NCI-H446 treated with DMSO at 0.1 percent for 48 hours (cell line): ENCODE measurements around the gene TNS1.

Experiments used
- DNase-seq: peaks from one replicate; lab custom pipeline; 2025; lab: John Stamatoyannopoulos, UW

TNS1 gene

DNA sequence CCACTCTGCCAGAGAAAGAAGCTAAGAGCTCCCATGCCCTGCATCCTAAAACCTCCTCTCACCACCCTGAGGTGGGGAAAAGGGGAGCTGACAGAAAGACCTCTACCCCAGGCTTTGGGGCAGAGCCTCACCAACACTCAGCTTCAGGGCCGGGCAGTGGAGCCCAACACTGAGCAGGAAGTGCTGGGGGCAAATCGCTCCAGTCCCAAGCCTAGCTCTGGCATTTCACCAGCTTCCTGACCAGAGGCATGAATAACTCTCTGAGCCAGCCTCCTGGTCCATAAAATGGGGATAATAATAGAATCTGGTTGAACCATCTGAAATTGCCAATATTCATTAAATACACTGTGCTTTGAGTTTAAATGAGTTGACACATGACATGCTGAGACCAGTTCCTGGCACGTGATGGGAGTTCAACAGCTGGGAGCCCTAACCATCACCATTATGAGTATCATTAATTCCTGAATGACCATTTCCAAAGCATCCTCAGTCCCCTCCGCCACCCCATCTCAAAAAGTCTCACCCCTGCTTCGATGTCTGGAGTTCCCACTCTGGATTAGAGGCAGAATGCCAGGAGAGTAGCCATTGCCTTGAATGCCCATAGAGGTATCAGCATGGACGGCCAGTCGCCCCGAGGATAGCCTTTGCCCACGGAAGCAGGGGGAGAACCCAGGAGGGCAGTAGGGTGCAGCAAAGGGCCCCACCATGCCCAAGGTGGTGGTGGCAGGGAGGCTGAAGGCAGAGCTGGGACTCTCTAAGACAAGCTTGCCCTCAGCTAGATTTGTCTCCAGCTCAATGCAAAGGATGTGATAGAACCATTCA, 153.4 kb downstream of the TNS1 start:
- DNase-seq: no peak

DNA sequence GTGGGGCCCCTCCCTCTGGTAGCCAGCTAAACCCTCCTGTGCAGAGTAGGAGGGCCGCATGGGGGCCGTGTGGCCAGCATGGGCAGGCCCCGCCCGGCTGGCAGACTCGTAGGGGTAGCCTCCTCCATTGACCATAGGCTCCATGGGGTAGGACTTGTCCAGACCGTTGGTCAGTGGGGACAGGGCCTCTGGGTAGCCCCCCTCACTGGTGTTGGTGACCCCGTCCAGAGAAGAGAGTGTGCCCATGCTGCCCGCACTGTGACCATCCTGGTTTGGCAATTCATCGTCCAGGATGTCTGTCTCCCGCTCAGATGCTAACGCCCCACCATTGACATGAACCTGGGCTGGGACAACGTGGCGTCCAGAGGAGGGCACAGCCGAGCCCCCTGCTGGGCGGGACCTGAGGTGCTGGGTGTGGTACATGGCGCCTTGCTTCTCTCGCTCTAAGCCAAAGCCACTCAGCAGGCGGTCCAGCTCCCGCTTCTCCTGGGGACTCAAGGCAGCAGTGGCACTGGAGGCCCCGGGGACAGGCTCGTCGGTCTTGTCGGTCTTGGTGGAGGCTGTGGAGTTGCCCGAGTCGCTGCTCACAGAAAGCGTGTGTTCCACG, 154.3 kb downstream of the TNS1 start:
- DNase-seq: no peak

DNA sequence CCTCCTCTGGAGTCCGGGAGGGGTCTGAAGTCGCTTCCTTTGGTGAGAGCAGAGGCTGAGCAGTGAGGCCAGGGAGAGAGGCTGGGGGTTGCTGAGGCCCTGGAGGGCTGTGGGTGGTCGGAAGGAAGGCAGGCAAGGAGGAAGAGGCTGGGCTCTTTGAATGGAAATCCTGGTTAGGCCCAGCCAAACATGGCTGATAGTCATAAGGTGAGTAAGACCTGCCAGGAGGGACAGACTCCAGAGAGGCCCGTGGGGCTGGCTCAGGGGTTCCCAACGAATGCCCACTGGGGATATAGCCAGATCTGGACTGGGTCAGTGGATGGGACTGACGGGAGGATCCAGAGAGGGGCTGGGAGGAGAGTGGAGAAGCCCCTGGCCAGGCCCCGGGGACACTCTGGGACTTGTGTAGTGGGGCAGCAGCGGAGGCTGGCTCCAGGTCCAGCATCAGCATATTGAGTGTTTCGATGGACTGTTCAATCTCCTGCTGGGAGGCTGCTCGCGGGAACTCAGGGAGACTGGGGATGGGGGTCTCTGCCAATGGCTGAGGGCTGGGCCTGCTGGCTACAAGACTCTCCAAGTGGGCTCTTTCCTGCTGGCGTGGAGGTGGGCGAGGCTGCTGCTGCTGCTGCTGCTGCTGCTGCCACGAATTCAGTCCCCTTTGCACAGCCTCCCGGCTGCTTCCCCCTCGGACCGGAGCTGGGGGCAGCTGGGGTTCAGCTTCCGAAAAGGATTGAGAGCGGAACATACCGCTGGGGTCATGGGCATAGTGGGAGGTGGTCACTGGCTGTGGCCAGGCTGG, 155.0 kb downstream of the TNS1 start:
- no peak for DNase-seq

DNA sequence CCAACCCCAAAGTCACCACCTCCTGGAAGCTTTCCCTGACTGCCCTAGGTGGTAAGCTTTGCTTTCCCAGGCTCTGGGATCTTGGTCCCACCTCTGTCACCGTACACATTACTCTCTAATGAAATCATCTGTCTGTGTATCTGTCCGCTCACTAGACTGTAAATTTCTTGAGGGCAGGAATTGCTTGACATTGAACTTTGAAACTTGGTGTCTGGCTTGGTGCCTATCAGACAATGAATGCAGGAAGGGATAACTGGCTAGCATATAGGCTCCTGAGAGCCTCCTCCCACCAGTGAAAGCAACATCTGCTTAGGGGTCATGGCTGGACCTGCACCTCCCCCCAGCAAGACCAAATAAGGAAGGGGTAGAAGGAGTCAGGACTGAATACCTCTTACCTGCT, 155.7 kb downstream of the TNS1 start:
- no peak for DNase-seq

DNA sequence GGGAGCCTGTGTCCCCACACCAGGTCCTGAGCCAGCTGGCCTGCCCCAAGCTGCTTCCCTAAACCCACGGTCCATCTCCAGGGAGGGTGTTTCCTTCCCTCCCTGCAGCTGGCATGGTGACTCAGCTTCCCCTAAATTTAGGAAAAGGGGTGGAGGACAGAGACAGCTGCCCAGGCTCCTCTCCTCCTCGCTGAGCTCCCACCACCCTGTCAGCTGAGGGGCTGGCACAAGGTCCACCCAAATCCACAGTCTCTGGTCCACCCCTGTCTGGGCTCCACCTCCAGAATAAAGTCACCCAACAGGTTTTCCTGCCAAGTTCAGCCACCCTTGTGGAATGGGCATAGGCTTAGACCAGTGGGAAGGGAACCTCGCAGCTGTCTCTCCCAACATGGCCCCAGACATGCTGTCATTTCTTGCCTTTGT, 156.5 kb downstream of the TNS1 start:
- no peak for DNase-seq

DNA sequence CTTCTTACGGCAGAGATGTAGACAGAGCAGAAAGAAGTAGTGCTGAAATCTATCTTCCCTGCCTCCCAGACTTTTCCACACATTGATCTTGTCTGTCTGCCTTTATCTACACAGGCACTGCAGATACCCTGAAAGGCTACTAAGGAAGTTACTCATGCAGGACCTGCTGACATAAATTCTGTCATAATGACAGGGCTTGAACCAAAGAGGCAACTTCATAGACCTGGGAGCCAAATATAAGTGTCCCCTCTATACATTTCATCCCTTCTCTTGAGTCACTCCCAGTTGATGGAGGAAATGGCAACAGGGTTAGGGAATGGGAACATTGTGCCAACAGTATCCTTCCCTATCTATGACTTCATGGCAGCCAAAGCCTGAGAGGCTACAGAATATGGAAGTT, 157.5 kb downstream of the TNS1 start:
- DNase-seq: no peak

DNA sequence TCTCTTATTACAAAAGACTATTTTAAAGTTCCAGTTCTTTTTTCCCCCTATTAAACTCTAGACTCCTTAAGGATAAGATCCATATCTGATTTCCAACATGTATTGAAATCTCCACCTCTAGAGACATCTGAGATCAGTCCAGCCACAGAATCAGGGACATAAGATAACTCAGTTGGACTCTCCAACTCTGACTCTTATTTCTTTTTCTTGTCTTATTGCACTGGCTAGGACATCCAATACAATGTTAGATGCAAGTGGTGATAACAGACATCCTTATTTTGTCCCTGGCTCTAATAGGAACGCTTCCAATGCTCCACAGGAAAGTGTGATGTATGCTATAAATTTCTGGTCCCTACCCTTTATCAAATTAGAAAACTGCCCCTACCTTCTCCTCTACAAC, 158.1 kb downstream of the TNS1 start:
- no peak for DNase-seq

DNA sequence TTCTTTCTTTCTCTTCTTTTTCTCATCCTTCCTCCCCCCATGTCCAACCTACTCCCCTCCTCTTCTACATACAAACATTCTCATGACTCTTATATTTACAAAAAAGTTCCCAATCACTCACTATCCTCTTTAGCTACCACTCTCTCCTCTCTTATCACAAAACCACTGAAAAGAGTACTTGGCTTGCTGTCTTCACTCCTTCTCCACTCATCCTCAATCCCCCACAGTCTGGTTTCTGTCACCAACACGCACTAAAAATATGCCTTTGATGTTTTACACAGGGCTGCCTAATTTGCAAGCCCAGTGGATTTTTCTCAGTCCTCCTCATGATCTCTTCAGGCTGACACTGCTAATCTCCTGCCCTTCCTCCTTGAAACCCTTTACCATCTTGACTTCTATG, 159.5 kb downstream of the TNS1 start:
- DNase-seq: no peak

DNA sequence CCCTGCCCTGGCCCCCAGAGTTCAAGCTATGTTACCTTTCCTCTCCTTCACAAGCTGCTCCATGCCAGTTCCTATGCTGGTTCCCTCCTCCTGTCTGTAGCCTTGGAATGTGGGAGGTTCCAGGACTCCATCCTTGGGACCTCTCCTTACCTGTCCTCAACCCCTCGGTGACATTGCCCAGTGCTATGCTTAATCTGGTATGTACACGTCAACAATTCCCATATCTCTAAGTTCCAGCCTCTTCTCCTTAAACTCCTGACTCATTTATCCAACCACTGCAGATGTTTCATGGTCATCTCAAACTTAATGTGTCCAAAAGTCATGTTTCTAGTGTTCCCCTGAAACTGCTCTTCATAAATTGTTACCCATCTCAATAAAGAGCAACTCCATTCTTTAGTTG, 160.8 kb downstream of the TNS1 start:
- DNase-seq: no peak

DNA sequence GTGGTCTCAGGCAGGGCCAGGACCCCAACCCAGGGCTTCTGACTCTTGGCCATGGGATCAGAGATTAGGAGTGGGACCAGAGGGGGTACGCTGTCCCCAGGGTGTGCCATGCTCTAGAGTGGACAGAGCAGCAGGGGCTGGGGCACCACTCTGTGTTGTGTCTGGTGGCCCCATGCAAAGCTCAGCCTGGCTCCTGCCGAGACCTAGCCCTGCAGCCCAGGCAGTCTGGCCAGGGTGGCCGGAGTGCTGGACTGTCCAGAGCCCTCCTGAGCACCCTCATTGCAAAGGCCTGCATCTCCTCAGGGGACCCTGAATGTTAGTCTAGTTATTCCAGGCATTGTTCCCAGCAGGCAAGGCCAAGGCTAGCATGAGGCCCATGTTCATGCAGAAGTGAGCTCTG, 162.3 kb downstream of the TNS1 start:
- DNase-seq: no peak

DNA sequence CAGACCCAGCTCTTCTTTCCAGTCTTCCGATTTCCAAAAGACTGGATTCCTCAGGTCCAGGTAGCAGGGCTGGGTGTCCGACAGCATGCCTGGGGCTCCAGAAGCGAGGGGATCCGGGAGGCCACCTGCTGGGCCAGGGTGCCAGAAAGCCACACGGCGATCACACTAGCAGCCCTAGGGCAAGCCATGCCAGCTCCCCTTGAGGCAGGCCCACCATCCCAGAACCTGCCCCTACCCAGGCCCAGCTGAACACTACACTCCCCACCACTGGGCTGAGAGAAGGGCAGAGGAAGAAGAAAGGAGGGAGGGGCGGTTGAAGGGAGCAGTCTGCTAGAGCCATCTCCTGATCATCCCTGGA, 163.1 kb downstream of the TNS1 start:
- no peak for DNase-seq

DNA sequence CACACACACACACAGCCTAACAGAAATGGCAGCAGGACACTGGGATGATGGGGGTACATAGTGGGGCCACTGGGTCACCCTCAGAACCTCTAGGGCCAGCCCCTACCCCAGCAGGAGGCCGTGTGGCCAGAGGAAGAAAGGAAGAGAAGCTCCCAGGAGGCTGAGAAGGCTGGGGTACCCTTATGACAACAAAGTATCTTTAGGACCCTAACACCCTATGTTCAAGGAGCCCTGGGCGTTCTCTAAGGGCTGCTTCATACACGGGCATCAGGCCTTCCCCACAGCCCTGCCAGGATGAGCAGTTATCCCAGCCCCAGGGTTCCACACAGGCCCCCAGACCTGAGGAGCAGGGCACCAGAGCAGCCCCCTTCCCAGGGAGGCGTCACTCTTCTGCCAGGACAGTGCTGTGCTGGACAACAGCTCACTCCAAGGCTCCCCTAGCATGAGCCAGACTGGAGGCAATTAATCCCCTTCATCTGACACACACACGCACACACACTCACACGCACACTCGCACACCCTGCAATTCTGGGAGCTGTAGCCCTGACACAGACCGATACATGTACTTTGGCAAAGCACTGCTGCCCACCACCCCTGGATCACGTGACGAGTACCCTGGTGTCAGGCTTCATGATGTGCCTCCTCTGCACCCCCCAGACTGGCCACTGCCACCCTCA, 163.6 kb downstream of the TNS1 start:
- no peak for DNase-seq

DNA sequence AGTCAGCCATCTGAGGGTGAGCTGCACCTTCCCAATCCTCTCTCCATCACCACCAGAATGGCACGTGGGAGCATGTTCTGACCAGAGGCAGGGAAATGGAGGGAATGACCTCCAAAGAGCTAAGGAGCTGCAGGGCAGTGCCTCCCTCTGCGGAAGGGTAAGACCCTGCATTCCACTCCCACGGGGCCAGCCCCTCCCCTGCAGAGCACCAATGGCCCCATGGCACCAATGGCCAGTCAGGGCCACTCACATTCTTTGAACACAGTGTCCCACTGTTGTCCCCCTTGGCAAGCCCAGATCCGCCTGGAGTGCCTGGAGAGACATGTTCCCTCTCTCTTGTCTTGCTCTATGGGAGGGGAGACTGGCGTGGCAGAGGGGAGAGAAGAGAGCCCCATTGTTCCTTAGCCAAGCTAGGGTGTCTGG, 164.4 kb downstream of the TNS1 start:
- no peak for DNase-seq

DNA sequence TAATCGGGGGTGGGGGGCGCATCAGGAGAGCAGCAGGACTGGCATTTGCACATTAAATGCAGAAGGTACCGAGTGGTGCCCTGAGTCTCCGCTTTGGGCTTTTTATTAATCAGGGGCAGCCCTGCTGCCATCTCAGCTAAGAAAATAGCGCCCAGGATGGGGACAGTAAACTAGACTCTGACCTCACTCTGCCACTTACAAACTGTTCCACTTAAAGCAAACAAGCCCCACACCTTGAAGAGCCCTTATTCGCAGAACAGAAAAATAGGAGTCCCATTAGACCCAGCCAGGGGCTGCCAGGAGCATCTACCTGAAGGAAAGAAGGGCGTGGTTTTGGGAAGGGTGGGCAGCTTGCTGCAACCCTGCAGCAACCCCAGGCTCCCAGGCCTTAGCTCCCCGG, 165.3 kb downstream of the TNS1 start:
- no peak for DNase-seq

DNA sequence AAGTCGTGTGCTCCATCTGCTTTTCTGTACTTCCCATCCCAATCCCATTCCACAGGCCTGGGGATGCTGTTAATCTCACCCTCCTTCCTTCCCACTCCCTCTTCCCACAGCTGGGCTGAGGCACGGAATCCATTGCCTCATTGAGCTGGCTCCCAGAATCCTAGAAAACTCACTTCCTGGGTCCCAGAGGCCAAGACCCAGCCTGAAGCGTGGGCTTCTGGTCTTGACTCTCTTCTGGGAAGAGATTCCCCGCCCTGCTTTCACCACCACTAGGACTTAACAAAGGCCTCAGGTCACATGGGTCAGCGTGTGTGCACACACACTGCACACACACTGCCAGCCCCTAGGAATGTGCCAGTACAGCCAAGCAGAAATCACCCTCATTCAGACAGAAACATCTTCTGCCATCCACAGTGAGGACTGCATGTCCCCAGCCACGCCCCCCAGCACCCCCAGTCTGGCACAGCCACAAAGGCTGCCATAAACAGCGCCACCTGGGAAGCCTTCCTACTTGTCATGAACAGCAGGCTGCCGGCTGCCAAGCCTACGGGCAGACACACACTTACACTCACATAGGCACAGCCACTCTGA, 165.8 kb downstream of the TNS1 start:
- DNase-seq: no peak

DNA sequence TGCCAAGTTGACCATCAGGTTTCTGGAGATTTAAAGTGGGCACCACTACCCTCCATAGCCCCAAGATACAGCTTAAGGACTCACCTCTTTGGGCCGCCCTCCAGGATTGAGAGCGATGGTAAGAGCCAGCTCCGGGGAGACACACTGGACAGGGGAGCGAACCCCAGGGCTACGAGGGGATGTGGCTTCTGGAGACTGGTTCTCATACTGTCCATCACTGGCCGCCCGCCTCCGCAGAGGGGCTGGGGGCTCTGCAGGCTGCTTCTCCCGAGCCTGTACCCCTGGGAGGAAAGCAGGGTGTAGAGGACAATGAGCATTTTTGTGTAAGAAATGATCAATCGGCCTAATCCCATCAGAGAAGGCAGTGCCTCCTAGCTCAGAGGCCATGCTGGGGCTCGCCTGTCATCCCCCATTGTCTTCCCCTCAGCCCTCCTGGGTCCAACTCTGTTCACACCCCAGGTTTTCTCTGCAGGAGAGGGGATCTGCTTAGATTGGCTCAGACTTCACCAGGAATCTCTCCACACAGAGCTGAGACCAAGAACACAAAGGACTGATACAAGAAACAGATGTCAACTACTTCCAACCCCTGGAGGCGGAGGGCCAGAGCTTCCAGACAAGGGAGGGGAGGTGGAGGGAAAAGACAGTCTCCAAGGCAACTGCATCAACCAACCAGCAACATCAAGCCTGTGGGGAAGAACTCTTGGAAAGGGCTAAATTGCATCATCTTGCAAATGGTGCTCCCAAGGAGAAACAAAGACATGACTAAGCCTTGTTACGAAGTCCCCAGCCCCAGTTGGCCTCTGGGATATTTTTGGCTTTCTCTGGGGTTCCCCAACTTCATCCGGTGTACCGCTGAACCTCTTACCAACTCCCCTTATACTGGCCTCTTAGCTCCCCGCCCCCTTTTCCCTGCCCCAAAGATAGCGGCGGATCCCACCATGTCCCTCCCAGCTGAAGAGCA, 166.6 kb downstream of the TNS1 start:
- no peak for DNase-seq

DNA sequence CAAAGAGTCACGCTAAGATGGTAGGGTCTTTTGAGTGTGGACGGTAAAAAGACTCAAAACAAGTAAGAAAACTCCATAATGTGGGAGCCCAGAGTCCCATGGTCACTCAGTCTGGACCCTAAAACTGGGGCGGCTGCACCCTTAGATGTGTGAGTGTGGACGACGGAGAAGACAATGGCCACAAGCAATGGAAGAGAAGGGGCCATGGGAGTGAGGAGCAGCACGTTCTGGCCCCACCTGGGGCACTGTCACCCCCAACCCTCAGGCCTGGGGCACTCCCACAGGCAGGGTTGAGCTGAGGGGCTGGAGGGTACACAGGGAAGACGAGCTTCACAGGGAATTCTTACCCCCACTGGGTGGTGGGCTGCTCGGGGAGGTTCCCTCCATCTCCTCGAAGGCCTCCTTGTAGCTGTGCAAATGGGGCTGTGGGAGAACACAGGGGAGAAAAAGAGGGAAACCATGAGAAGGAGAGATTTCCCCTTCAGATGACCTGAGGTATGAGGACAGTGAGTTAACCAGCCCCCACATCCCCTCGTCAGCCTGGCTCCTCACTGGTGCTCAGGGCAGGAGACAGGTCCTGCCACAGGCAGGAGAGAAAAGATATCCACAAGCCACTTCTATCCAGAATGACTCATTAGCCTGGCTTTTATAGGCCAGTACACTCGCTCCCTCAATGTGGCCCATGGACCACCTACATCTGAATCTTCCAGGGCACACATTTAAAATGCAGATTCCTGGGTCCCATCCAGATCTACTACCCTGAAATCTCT, 167.9 kb downstream of the TNS1 start:
- DNase-seq: no peak

DNA sequence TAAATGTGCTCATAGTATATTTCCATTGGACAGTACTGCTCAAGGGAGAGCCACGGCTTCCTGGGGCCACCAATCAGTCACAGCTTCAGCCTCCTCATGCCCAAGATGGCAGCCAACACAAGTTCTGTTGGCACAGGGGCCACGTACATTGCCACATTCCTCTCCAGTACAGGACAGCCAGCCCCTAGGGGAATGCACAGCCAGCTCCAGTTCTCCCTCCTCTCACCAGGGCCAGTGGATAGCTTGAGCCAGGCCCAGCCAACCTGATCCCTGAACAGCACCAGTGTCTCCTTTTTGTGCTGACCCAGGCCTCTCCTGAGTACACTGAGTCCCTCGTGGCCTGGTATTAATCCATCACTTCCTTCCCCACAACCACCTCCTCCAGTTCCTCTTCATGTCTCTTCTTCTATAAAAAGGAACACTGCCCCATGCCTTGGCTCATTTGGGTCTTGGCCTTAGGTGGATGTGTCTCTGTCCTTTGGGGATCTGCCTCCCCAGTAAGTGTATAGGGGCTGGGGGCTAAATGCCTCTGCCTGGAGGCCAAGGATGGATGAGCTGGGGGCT, 168.7 kb downstream of the TNS1 start:
- no peak for DNase-seq

DNA sequence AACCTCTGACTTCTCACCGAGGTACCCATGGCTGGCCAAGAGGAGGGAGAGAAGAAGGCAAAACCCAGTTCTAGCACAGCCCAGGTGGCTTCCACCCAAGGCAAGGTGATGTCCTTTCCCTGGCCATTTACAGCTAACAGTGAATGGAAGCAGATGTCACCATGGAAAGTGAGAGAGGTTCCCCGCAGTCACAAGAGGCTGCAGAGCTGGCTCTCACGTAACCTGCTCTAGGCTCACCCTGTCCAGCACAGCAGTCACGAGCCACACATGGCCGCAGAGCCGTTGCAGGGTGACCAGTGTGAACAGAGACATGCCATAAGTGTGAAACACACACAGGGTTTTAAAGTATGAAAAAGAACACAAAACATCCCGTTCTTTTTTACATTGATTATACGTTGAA, 169.4 kb downstream of the TNS1 start:
- no peak for DNase-seq

DNA sequence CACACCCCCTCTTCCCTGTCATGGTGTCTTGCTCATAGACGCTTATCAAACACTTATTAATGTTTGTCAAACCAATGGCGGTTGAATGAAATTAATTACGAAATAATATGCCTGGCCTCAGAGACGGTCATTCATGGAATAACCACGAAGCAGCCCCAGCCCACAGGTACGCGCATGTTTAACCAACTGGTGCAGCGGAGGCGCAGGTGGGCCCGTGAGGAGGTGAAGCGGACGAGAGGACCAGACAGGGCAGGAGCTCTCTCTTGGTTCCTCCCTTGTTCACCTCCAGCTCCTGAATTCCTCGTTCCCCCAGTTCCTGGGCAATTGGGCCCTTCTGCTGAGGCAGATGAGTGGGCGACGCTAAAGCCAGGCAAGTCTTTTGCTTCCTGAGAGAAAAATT, 169.8 kb downstream of the TNS1 start:
- DNase-seq: no peak
